GM12891 (cell line): Measurements from ENCODE around the gene TSPAN15. TPM values are rescaled to one million over a fixed set of nuclear protein-coding genes. Genes with fewer than 3 reads are reported as not detected.

Experiments used
- DNase-seq: peaks from one replicate; pipeline ENCODE4 v3.0.0; 2011; ENCODE audit warnings: low spot score; ENCODE audit not compliant: insufficient read length
- FAIRE-seq: peaks from 2 replicates; lab custom pipeline; 2011; peaks lifted over from hg19 to GRCh38; lab: Jason Lieb, UNC
- PAX5 ChIP-seq: IDR thresholded peaks from 2 replicates; pipeline ENCODE4 v1.6.1; 2011; ENCODE audit warnings: low read length, moderate library complexity, mild to moderate bottlenecking; ENCODE audit not compliant: insufficient read depth, severe bottlenecking
- POLR2A ChIP-seq: IDR thresholded peaks from 2 replicates; pipeline ENCODE4 v1.6.1; 2011; ENCODE audit warnings: low read depth, low read length, control low read depth
- POLR2AphosphoS5 ChIP-seq: IDR thresholded peaks from 2 replicates; pipeline ENCODE4 v1.6.1; 2011; ENCODE audit warnings: low read depth, low read length, control low read depth
- POU2F2 ChIP-seq: IDR thresholded peaks from 2 replicates; pipeline ENCODE4 v1.6.1; 2011; ENCODE audit warnings: low read depth, mild to moderate bottlenecking, control low read depth, low read length, moderate library complexity
- SPI1 ChIP-seq: IDR thresholded peaks from 2 replicates; pipeline ENCODE4 v1.6.1; 2011; ENCODE audit warnings: low read depth, low read length, control low read depth
- TAF1 ChIP-seq: IDR thresholded peaks from 2 replicates; pipeline ENCODE4 v1.6.1; 2011; ENCODE audit warnings: low read depth, low read length, control low read depth
- polyA plus RNA-seq: library from polyadenylated mRNA; unstranded; fragments of >200 nt; gene quantifications from one replicate; pipeline ENCODE4 v1.2.1, GENCODE V29; 2012; ENCODE audit warnings: low read depth, missing spikeins, inconsistent platforms; ENCODE audit not compliant: missing spikeins

Gene TSPAN15
- polyA plus RNA-seq: 2.2 TPM

GRCh38 chr10:69451209-69451783 lies at the start of gene TSPAN15:
Gene TSPAN15 (plus strand): TSS chr10:69451465. CDS start chr10:69451595, 130 bp downstream.
- DNase-seq: peak; percentile 84
- no peak for FAIRE-seq
- no peak for TF ChIP-seq TAF1

DNA sequence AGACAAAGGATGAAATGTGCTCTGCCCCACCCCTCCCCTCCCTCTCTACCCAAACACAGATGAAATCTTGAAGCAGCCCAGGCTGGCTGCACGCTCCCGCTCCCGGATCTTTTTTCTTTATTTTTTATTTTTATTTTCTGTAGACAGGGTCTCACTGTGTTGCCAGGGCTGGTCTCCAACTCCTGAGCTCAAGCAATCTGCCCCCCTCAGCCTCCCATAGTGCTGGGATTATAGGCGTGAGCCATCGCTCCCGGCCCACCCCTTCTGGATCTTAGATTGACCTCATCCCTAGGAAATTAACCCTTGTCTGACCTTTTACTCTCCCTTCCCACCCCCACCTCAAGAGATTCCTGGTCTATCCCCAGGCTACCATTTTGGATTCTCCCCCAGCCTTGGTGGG lies 48.9 kb upstream of the TSPAN15 start:
- DNase-seq (no peak), FAIRE-seq (no peak)
- TF ChIP-seq POU2F2: no peak
- no peak for TF ChIP-seq SPI1
- no peak for TF ChIP-seq PAX5
- TF ChIP-seq POLR2A: no peak
- no peak for TF ChIP-seq POLR2AphosphoS5
- TF ChIP-seq TAF1: no peak

DNA sequence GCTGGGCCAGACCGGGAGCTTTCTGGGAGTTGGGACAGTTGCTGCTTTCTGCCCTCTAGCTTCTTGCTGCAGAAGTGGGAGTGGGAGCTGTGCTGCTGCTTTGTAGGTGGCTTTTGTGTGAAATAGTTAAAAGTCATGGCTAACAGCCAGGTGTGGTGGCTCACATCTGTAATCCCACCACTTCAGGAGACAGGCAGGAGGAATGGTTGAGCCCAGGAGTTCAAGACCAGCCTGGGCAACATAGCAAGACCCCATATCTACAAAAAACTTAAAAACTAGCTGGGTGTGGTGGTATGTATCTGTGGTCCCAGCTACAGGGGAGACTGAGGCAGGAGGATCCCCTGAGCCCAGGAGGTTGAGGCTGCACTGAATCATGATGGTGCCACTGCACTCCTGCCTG lies 48.2 kb upstream of the TSPAN15 start:
- no peak for DNase-seq
- TF ChIP-seq PAX5 (no peak), POU2F2 (no peak), POLR2AphosphoS5 (no peak), TAF1 (no peak), SPI1 (no peak)
- FAIRE-seq: no peak

DNA sequence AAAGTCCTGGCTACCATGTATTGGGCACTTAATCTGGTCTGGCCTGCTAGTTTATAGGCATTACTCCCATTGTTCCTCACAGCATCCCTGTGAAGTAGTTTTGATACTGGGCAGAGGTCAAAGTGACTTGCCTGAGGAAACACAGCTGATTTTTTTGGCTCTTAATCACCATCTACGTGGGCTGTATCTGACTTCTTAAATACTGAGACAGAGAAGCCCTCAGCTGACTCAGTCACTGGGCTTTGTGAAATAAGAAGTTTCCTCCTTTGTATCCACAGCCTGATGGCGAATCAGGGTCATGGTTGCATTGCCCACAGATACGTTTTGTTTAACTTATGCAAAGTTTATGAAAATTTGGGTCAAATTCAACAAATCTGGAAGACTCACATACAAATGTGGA lies 47.7 kb upstream of the TSPAN15 start:
- FAIRE-seq: no peak

DNA sequence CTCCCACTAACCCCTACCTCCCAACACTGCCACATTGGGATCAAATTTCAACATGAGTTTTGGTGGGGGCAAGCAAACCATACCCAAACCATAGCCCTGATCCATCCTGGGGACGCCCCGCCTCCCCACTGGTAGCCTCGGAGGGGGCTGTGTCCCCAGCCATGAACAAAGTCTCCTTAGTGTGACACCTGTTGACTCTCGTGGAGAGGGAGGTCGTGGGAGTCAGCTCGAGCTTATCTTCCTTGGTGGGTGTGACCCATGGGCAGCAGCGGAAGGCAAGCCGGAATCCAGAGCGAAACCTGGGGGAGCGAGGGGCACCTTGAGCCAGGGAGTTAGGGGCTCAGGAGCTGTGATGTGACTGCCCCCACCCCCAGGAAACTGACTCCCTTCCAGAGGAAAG lies 46.5 kb upstream of the TSPAN15 start:
- no peak for FAIRE-seq
- TF ChIP-seq TAF1 (no peak), POLR2AphosphoS5 (no peak), POU2F2 (no peak), PAX5 (no peak), POLR2A (no peak), SPI1 (no peak)
- no peak for DNase-seq

More for the DNA sequence above, 47.7 kb upstream of the TSPAN15 start:
- TF ChIP-seq POU2F2: no peak
- no peak for TF ChIP-seq POLR2A
- no peak for TF ChIP-seq SPI1
- no peak for TF ChIP-seq TAF1
- no peak for TF ChIP-seq POLR2AphosphoS5
- no peak for TF ChIP-seq PAX5
- DNase-seq: no peak

GRCh38 chr10:69405221-69405620 lies 46.0 kb upstream of the TSPAN15 start:
- no peak for DNase-seq
- FAIRE-seq: no peak
- TF ChIP-seq TAF1: no peak
- TF ChIP-seq POU2F2: no peak
- no peak for TF ChIP-seq POLR2A
- TF ChIP-seq POLR2AphosphoS5: no peak
- TF ChIP-seq SPI1: no peak
- TF ChIP-seq PAX5: no peak

DNA sequence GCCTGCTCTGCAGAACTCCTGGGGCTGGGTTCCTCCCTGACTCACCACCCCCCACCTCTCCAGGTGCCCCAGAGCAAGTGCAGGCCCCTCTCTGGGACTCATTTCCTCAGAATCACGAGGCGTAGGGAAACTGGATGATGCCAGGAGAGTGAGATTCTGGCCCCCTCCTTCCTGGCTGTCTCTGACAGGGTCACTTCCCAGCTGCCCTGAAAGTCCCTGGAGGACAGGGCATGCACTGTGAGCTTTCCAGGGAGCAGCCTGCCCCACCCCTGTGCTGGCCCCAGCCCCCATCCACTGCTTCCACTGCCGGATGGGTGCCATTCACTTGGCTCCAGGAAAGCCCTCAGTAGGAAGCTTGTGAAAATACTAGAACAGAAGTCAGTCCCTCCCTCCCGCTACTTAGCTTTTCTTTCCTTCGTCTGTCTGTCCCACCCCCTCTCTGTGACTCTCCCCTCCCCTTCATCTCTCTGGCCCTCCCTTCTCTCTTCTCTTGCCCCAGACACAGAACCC lies 44.9 kb upstream of the TSPAN15 start:
- TF ChIP-seq TAF1: no peak
- no peak for TF ChIP-seq PAX5
- no peak for TF ChIP-seq POLR2AphosphoS5

DNA sequence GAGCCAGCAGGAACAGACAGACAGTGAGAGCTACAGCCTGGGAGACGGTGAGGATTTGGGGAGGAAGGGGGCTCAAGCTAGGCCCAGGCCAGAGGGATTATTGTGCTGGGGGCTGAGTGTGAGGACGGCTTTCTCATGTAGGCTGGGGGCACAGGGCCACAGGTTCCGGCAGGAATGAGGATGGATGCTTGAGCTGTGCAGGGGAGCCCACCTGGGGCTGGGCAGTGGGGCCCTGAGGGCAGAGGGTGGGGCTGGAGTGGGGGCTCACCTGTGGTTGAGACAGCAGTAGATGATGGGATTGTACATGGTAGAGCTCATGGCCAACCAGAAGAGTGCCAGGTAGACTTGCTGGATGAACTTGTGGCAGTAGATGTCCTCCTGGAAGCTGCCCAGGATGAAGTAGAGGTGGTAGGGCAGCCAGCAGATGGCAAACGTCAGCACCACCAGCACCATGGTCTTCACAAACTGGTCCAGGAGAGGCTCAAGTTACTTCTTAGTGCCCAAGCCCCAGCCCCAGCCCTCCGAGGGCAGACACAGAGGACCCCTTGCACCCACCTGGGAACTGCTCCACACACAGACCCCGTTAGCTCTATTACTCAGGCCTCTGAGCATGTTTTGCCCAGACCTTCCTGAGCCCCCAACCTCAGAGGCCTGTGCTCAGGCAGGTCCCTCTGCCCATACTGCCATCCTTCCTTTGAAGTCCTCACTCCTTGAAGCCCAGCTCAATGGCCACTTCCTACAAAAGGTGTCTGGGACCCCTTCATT lies 44.3 kb upstream of the TSPAN15 start:
- TF ChIP-seq TAF1 (no peak), POU2F2 (no peak), POLR2AphosphoS5 (peak; percentile 34; the same call in 1 of the 2 replicates), POLR2A (no peak), SPI1 (no peak), PAX5 (no peak)
- FAIRE-seq (no peak), DNase-seq (no peak)

More for the DNA sequence above, 44.9 kb upstream of the TSPAN15 start:
- FAIRE-seq (no peak), DNase-seq (no peak)

DNA sequence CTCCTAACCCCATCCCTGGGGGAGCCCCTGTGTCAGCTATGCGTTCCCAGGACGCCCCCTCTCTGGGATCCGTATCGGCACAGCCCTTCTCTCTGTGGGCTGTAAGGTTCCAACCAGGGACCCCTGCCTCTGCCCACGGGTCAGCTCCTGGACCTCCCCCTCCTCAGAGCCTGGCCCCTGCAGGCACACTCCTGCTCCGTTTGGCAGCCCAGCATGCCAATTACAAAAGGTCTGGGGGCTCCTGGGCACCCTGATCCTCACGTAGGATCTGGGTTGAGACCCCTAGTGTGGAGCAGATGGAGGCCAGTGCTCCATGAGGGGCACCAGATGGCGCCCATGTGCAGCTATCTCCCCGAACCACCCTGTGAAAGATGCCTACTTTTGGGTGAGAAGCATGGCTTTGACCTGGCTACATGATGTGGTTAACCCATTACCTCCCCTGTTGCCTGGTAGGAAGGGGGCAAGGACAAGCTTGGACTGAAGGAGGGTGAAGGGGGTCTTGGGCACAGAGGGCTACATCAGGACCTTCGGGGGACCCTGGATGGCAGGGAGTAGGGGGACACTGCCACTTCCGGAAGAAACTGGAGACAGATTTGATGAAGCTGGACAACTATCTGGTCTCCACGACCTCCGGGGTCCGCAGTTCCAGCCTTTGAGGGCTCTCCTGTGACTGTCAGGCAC lies 43.5 kb upstream of the TSPAN15 start:
- DNase-seq (peak; percentile 37), FAIRE-seq (peak; percentile 69)
- TF ChIP-seq SPI1 (no peak), TAF1 (no peak), POLR2AphosphoS5 (no peak), POLR2A (no peak), PAX5 (no peak), POU2F2 (no peak)
